ENCODE results near the gene ABCA2. TPM values are rescaled to one million over a fixed set of nuclear protein-coding genes. Genes with fewer than 3 reads are reported as not detected.

ABCA2 gene
- total RNA-seq, 1 donor: 20.3 TPM

GRCh38 chr9:136982232-136983051 is 45.6 kb downstream of the ABCA2 start, which contains the start of gene LCNL1:
Gene LCNL1 (plus strand): TSS chr9:136982993. CDS start chr9:136983587, 594 bp downstream.
- Histone ChIP-seq H3K27ac (ENCODE audit: low read depth, low read length) (no peak within 1 kb of the TSS), H3K4me3 (ENCODE audit: insufficient read depth, low read length) (no peak within 1 kb of the TSS), H3K9me3 (ENCODE audit: low read depth, low read length) (no peaks in the 10 kb centered on the region), H3K4me1 (ENCODE audit: insufficient read depth, low read length) (peaks cover 5% of the 10 kb centered on the region), H3K36me3 (ENCODE audit: insufficient read depth, low read length) (no peaks in the 10 kb centered on the region), H2AFZ (ENCODE audit: low read length) (no peak within 1 kb of the TSS), H3K79me2 (ENCODE audit: insufficient read depth, low read length) (no peaks in the 10 kb centered on the region), H3K27me3 (ENCODE audit: insufficient read depth, low read length) (peaks cover 24% of the 10 kb centered on the region), H3K4me2 (ENCODE audit: insufficient read depth, low read length) (no peak within 1 kb of the TSS), H4K20me1 (ENCODE audit: insufficient read depth, low read length) (no peaks in the 10 kb centered on the region)
- no peak for TF ChIP-seq CTCF (IDR thresholded peaks at IDR 0.05; ENCODE audit: extremely low read depth, low read depth, low read length)
- no peak for DNase-seq (ENCODE audit: insufficient read length, low spot score, missing footprints)

- Histone ChIP-seq H3K27ac (ENCODE audit: low read depth, low read length) (no peak overlapping the region), H4K20me1 (ENCODE audit: insufficient read depth, low read length) (no peaks in the 10 kb centered on the region), H2AFZ (ENCODE audit: low read length) (no peak overlapping the region)
Observed at GRCh38 chr9:136981588-136982231, 46.3 kb downstream of the ABCA2 start.

GRCh38 chr9:136980669-136981478 is 47.2 kb downstream of the ABCA2 start:
- no peak for TF ChIP-seq CTCF (IDR thresholded peaks at IDR 0.05; ENCODE audit: extremely low read depth, low read depth, low read length)
- Histone ChIP-seq H2AFZ (ENCODE audit: low read length) (no peak overlapping the region), H3K27me3 (ENCODE audit: insufficient read depth, low read length) (peaks cover 19% of the 10 kb centered on the region), H3K9me3 (ENCODE audit: low read depth, low read length) (no peaks in the 10 kb centered on the region), H3K79me2 (ENCODE audit: insufficient read depth, low read length) (no peaks in the 10 kb centered on the region), H4K20me1 (ENCODE audit: insufficient read depth, low read length) (no peaks in the 10 kb centered on the region), H3K4me1 (ENCODE audit: insufficient read depth, low read length) (peaks cover 5% of the 10 kb centered on the region), H3K4me2 (ENCODE audit: insufficient read depth, low read length) (no peak overlapping the region), H3K27ac (ENCODE audit: low read depth, low read length) (no peak overlapping the region), H3K4me3 (ENCODE audit: insufficient read depth, low read length) (no peak overlapping the region), H3K36me3 (ENCODE audit: insufficient read depth, low read length) (no peaks in the 10 kb centered on the region)
- no peak for DNase-seq (ENCODE audit: insufficient read length, low spot score, missing footprints)

More at GRCh38 chr9:136981588-136982231, 46.3 kb downstream of the ABCA2 start:
- Histone ChIP-seq H3K4me1 (ENCODE audit: insufficient read depth, low read length) (peaks cover 5% of the 10 kb centered on the region), H3K79me2 (ENCODE audit: insufficient read depth, low read length) (no peaks in the 10 kb centered on the region), H3K36me3 (ENCODE audit: insufficient read depth, low read length) (no peaks in the 10 kb centered on the region), H3K4me2 (ENCODE audit: insufficient read depth, low read length) (no peak overlapping the region), H3K4me3 (ENCODE audit: insufficient read depth, low read length) (no peak overlapping the region), H3K27me3 (ENCODE audit: insufficient read depth, low read length) (peaks cover 24% of the 10 kb centered on the region), H3K9me3 (ENCODE audit: low read depth, low read length) (no peaks in the 10 kb centered on the region)
- DNase-seq (ENCODE audit: insufficient read length, low spot score, missing footprints): no peak
- no peak for TF ChIP-seq CTCF (IDR thresholded peaks at IDR 0.05; ENCODE audit: extremely low read depth, low read depth, low read length)
